Common myeloid progenitor, CD34-positive (primary cell): ENCODE measurements around the gene GGTLC1.
"Not testable (repeated sequence)": the region's sequence is repeated elsewhere in the genome, so short reads cannot be mapped to it uniquely, and the experiment has no call there.

Source experiments
- CTCF ChIA-PET: fragments of 350-600 bp; sonication (Branson Sonifier 250); formaldehyde crosslinking; loops from one replicate; lab custom pipeline; 2021; ENCODE audit warnings: antibody characterized with exemption; lab: Charles Lee
- POLR2A ChIA-PET: fragments of 350-600 bp; sonication (Branson Sonifier 250); formaldehyde crosslinking; loops from one replicate; lab custom pipeline; 2021; ENCODE audit warnings: antibody characterized with exemption; lab: Charles Lee
- DNase-seq, 3 donors: peaks; one replicate each; pipeline versions ENCODE4 v3.0.0 to v3.0.0-alpha.2; 2013
- H3K27ac ChIP-seq, 2 experiments: 1 replicate in 1 of 2; 2 replicates in 1 of 2; pipeline ENCODE4 v1.7.0; 2013; ENCODE audit warnings: inconsistent platforms in 2 of 2, low read length in 2 of 2, mild to moderate bottlenecking in 2 of 2, low read depth in 1 of 2, moderate library complexity in 1 of 2; ENCODE audit not compliant: severe bottlenecking in 2 of 2, insufficient read depth in 1 of 2, poor library complexity in 1 of 2
- H3K27me3 ChIP-seq, 5 experiments: replicated peaks in 2 of 5; 1 replicate in 3 of 5; 2 replicates in 2 of 5; pipeline versions ENCODE4 v1.6.1 to v1.7.0; 2013; ENCODE audit warnings: low read length in 4 of 5, mild to moderate bottlenecking in 2 of 5, moderate library complexity in 2 of 5, inconsistent platforms in 1 of 5; ENCODE audit not compliant: insufficient read depth in 5 of 5, control insufficient read depth in 4 of 5
- H3K36me3 ChIP-seq, 4 experiments: 1 replicate in 2 of 4; 2 replicates in 2 of 4; pipeline versions ENCODE4 v1.6.1 to v1.7.0; 2013; ENCODE audit warnings: low read length in 3 of 4, control low read depth in 1 of 4, mild to moderate bottlenecking in 1 of 4; ENCODE audit not compliant: control insufficient read depth in 4 of 4, insufficient read depth in 4 of 4
- H3K4me1 ChIP-seq, 4 experiments: 1 replicate in 3 of 4; 2 replicates in 1 of 4; pipeline versions ENCODE4 v1.6.1 to v1.7.1; 2013; ENCODE audit warnings: low read length in 3 of 4, mild to moderate bottlenecking in 3 of 4, control low read depth in 1 of 4, inconsistent platforms in 1 of 4, moderate library complexity in 1 of 4; ENCODE audit not compliant: control insufficient read depth in 4 of 4, insufficient read depth in 4 of 4; ENCODE audit errors: control extremely low read depth in 1 of 4
- H3K4me3 ChIP-seq, 7 experiments: 1 replicate in 4 of 7; 2 replicates in 3 of 7; pipeline versions ENCODE4 v1.5.1 to v1.7.0; 2013; ENCODE audit warnings: mild to moderate bottlenecking in 7 of 7, low read length in 6 of 7, moderate library complexity in 6 of 7, inconsistent platforms in 2 of 7, low read depth in 2 of 7, control low read depth in 1 of 7; ENCODE audit not compliant: insufficient read depth in 4 of 7, control insufficient read depth in 1 of 7; ENCODE audit errors: extremely low read depth in 1 of 7
- H3K9me3 ChIP-seq, 5 experiments: 1 replicate in 4 of 5; 2 replicates in 1 of 5; pipeline versions ENCODE4 v1.6.1 to v1.7.1; 2013; ENCODE audit warnings: low read length in 4 of 5, mild to moderate bottlenecking in 2 of 5, inconsistent platforms in 1 of 5, low read depth in 1 of 5, moderate library complexity in 1 of 5; ENCODE audit not compliant: control insufficient read depth in 4 of 5, insufficient read depth in 2 of 5; ENCODE audit errors: control extremely low read depth in 1 of 5
- WGBS: methylation state at CpG from one replicate; pipeline ENCODE4 v1.1.5; 2013; ENCODE audit not compliant: insufficient coverage; 5-methylcytosine and 5-hydroxymethylcytosine counted together

Gene GGTLC1

GRCh38 chr20:23979899-23980811 is 8.4 kb downstream of the GGTLC1 start:
- WGBS, result 84% methylated on average over 5 of the region's 17 CpGs
- H3K27ac ChIP-seq, POLR2A ChIA-PET, H3K27me3 ChIP-seq, H3K9me3 ChIP-seq, H3K4me1 ChIP-seq, DNase-seq, H3K36me3 ChIP-seq, H3K4me3 ChIP-seq: not testable (repeated sequence)
- CTCF ChIA-PET, result interaction anchor here (1.9 kb wide), 1 partner anchor 42 kb away, joined by 6 read pairs; no protein-coding TSS in a partner anchor

- DNase-seq, POLR2A ChIA-PET, H3K4me1 ChIP-seq, H3K36me3 ChIP-seq, H3K27me3 ChIP-seq, H3K27ac ChIP-seq, H3K4me3 ChIP-seq, H3K9me3 ChIP-seq: not testable (repeated sequence)
- CTCF ChIA-PET, result interaction anchor here (1.9 kb wide), 1 partner anchor 41 kb away, joined by 6 read pairs; no protein-coding TSS in a partner anchor
- WGBS, result no CpG with 5 or more reads among the region's 6 CpGs
Observed at GRCh38 chr20:23979380-23979779, 9.2 kb downstream of the GGTLC1 start.

GRCh38 chr20:23978457-23978856 is 10.1 kb downstream of the GGTLC1 start:
- H3K36me3 ChIP-seq, H3K27ac ChIP-seq, H3K27me3 ChIP-seq, POLR2A ChIA-PET, H3K4me1 ChIP-seq, H3K9me3 ChIP-seq, H3K4me3 ChIP-seq: not testable (repeated sequence)
- WGBS, result 27% methylated on average over 4 of the region's 6 CpGs
- peak in 2 of 3 donors; percentile 25 to 30 for DNase-seq
- CTCF ChIA-PET, result interaction anchor here (1.9 kb wide), 1 partner anchor 40 kb away, joined by 6 read pairs; no protein-coding TSS in a partner anchor

- H3K4me1 ChIP-seq, result no peaks in the 10 kb centered on the region
- H3K27me3 ChIP-seq, result peaks cover 0 to 2% (median 0%) of the 10 kb centered on the region in 5 experiments
- no peak overlapping the region for H3K4me3 ChIP-seq
- no peaks in the 10 kb centered on the region for H3K9me3 ChIP-seq
- no peak for DNase-seq
- no peak overlapping the region for H3K27ac ChIP-seq
- WGBS, result 73% methylated on average over 8 of the region's 9 CpGs
- ChIA-PET POLR2A (no interaction called here), CTCF (interaction anchor here (0.9 kb wide), 1 partner anchor 36 kb away, joined by 4 read pairs; no protein-coding TSS in a partner anchor)
- no peaks in the 10 kb centered on the region for H3K36me3 ChIP-seq
Observed at GRCh38 chr20:23974966-23975365, 13.6 kb downstream of the GGTLC1 start.

- Histone ChIP-seq H3K36me3 (no peaks in the 10 kb centered on the region), H3K4me1 (no peaks in the 10 kb centered on the region), H3K4me3 (no peak overlapping the region), H3K9me3 (peaks cover 0 to 2% (median 0%) of the 10 kb centered on the region in 5 experiments), H3K27me3 (peaks cover 0 to 2% (median 0%) of the 10 kb centered on the region in 5 experiments), H3K27ac (no peak overlapping the region)
- ChIA-PET POLR2A (no interaction called here), CTCF (no interaction called here)
- DNase-seq, result peak in 2 of 3 donors; percentile 39 to 56
Observed at GRCh38 chr20:23971310-23971709, 17.3 kb downstream of the GGTLC1 start.

- no peak overlapping the region for H3K27ac ChIP-seq
- H3K27me3 ChIP-seq, result peaks cover 0 to 2% (median 0%) of the 10 kb centered on the region in 5 experiments
- WGBS, result 89% methylated on average over 1 of the region's 1 CpG
- H3K9me3 ChIP-seq, result peaks cover 0 to 4% (median 0%) of the 10 kb centered on the region in 5 experiments
- no peaks in the 10 kb centered on the region for H3K4me1 ChIP-seq
- POLR2A ChIA-PET, result no interaction called here
- CTCF ChIA-PET, result interaction anchor here (0.5 to 1.1 kb wide), 4 partner anchors 20 to 191 kb away, joined by 3 read pairs; no protein-coding TSS in a partner anchor
- no peak for DNase-seq
- H3K4me3 ChIP-seq, result no peak overlapping the region
- H3K36me3 ChIP-seq, result no peaks in the 10 kb centered on the region
Observed at GRCh38 chr20:23970049-23970448, 18.5 kb downstream of the GGTLC1 start.

- POLR2A ChIA-PET, result no interaction called here
Observed at GRCh38 chr20:23967616-23967979, 21.0 kb downstream of the GGTLC1 start.

More at GRCh38 chr20:23967616-23967979, 21.0 kb downstream of the GGTLC1 start:
- WGBS, result 84% methylated on average over 7 of the region's 7 CpGs
- DNase-seq, result no peak
- CTCF ChIA-PET, result interaction anchor here (1.7 kb wide), 1 partner anchor 30 kb away, joined by 5 read pairs; no protein-coding TSS in a partner anchor
- peaks cover 0 to 14% (median 2%) of the 10 kb centered on the region in 5 experiments for H3K9me3 ChIP-seq
- H3K4me3 ChIP-seq, result no peak overlapping the region
- H3K27ac ChIP-seq, result no peak overlapping the region
- no peaks in the 10 kb centered on the region for H3K4me1 ChIP-seq
- H3K27me3 ChIP-seq, result no peaks in the 10 kb centered on the region
- H3K36me3 ChIP-seq, result no peaks in the 10 kb centered on the region
